Mucosa of stomach (tissue), 1 donor: Measurements from ENCODE around the gene CACNG1.

Experiments
- H3K27me3 ChIP-seq: one replicate; pipeline ENCODE4 v1.7.0; 2013; ENCODE audit warnings: mild to moderate bottlenecking, low read length; ENCODE audit not compliant: control insufficient read depth, insufficient read depth
- H3K36me3 ChIP-seq: one replicate; pipeline ENCODE4 v1.7.0; 2013; ENCODE audit warnings: low read length; ENCODE audit not compliant: control insufficient read depth, insufficient read depth
- H3K4me1 ChIP-seq: one replicate; pipeline ENCODE4 v1.7.0; 2013; ENCODE audit warnings: mild to moderate bottlenecking, low read length; ENCODE audit not compliant: control insufficient read depth, insufficient read depth
- H3K4me3 ChIP-seq: one replicate; pipeline ENCODE4 v1.7.0; 2013; ENCODE audit warnings: low read length
- H3K9ac ChIP-seq: one replicate; pipeline ENCODE4 v1.7.0; 2013; ENCODE audit warnings: mild to moderate bottlenecking, low read length, moderate library complexity
- H3K9me3 ChIP-seq: one replicate; pipeline ENCODE4 v1.7.0; 2013; ENCODE audit warnings: mild to moderate bottlenecking, low read length, moderate library complexity; ENCODE audit not compliant: control insufficient read depth
- donor health status: Pancreatic carcinoma.

Gene CACNG1

GRCh38 chr17:67016039-67016762, 28.2 kb upstream of the CACNG1 start:
- no peak overlapping the region for H3K9ac ChIP-seq
- no peak overlapping the region for H3K4me3 ChIP-seq
- no peaks in the 10 kb centered on the region for H3K9me3 ChIP-seq
- H3K27me3 ChIP-seq = no peaks in the 10 kb centered on the region
- peaks cover 21% of the 10 kb centered on the region for H3K4me1 ChIP-seq
- H3K36me3 ChIP-seq = no peaks in the 10 kb centered on the region

GRCh38 chr17:67017910-67018309, 26.4 kb upstream of the CACNG1 start:
- H3K9ac ChIP-seq = no peak overlapping the region
- no peaks in the 10 kb centered on the region for H3K36me3 ChIP-seq
- H3K4me3 ChIP-seq = no peak overlapping the region
- H3K4me1 ChIP-seq = peaks cover 21% of the 10 kb centered on the region
- H3K9me3 ChIP-seq = no peaks in the 10 kb centered on the region
- no peaks in the 10 kb centered on the region for H3K27me3 ChIP-seq

GRCh38 chr17:67018471-67019434, 25.6 kb upstream of the CACNG1 start:
- Histone ChIP-seq H3K4me1 (peaks cover 21% of the 10 kb centered on the region), H3K27me3 (no peaks in the 10 kb centered on the region), H3K9me3 (no peaks in the 10 kb centered on the region), H3K36me3 (no peaks in the 10 kb centered on the region), H3K4me3 (no peak overlapping the region), H3K9ac (no peak overlapping the region)

DNA sequence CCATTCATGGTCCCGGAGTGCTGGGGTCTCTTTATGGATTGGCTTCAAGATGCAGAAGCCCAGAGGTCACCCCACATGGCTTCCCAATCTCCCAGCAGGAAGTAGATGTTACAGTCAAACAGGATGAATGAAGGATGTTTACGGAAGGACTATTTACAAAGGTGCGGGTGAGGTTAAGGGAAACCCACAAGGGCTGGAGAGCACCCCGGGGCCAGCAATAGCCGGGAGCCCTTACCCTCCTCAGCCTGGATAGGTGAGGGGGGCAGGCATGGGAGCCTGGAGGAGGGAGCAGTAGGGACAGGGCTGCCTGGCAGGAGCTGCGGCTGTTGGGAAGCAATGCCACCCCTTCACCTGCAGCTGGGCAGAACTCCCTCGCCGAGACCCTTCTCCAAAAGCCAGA, 24.5 kb upstream of the CACNG1 start:
- H3K4me3 ChIP-seq = no peak overlapping the region
- peaks cover 25% of the 10 kb centered on the region for H3K4me1 ChIP-seq
- H3K9me3 ChIP-seq = no peaks in the 10 kb centered on the region
- H3K27me3 ChIP-seq = no peaks in the 10 kb centered on the region
- H3K36me3 ChIP-seq = no peaks in the 10 kb centered on the region
- no peak overlapping the region for H3K9ac ChIP-seq

DNA sequence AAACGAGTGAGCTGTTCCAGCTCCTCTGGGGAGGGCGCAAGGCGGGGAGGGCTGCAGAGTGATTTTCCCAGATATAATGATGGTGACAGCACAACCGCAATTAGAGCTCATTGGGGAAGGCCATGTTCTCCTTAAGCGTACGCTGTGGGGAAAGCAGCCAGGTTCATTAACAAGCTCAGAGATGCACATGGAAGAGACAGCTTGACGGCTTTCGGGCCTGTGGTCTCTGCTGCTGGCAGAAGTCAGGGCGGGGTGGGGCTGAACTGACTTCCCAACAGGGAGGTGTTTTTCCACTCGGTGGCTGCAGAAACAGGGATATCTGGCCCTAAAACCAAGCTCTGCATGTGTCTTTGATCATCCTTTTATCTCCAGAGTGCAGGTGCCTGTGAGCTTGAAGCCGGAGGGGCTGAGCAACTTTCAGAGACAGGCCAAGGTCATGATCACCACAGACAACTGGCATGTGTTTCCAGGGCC, 24.0 kb upstream of the CACNG1 start:
- Histone ChIP-seq H3K27me3 (no peaks in the 10 kb centered on the region), H3K9me3 (no peaks in the 10 kb centered on the region), H3K36me3 (no peaks in the 10 kb centered on the region), H3K4me3 (no peak overlapping the region), H3K4me1 (peaks cover 31% of the 10 kb centered on the region), H3K9ac (no peak overlapping the region)

GRCh38 chr17:67021196-67021595, 23.2 kb upstream of the CACNG1 start:
- no peaks in the 10 kb centered on the region for H3K36me3 ChIP-seq
- H3K4me1 ChIP-seq = peaks cover 39% of the 10 kb centered on the region
- H3K27me3 ChIP-seq = no peaks in the 10 kb centered on the region
- no peak overlapping the region for H3K4me3 ChIP-seq
- no peaks in the 10 kb centered on the region for H3K9me3 ChIP-seq
- no peak overlapping the region for H3K9ac ChIP-seq

- Histone ChIP-seq H3K27me3 (no peaks in the 10 kb centered on the region), H3K4me3 (no peak overlapping the region), H3K9me3 (no peaks in the 10 kb centered on the region), H3K4me1 (peaks cover 46% of the 10 kb centered on the region), H3K36me3 (no peaks in the 10 kb centered on the region), H3K9ac (no peak overlapping the region)
Observed at GRCh38 chr17:67021743-67022450, 22.5 kb upstream of the CACNG1 start.

DNA sequence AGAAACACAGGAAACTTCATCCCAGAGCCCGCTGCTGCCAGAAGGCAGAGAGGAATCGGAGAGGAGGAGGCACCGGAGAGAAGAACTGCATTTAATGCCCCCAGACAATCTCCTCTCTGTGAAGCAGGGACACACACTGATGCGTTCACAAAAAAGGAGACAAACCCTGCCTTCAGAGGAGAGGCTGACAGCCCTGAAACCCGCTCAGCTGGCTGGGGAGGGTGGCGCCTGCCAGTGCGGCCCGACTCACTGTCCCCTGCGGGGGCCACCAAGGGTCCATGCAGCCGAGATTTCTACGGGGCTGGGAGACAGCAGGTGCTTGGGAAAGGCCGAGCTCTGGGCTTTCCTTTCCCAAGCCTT, 21.9 kb upstream of the CACNG1 start:
- Histone ChIP-seq H3K9me3 (no peaks in the 10 kb centered on the region), H3K4me3 (no peak overlapping the region), H3K27me3 (no peaks in the 10 kb centered on the region), H3K36me3 (no peaks in the 10 kb centered on the region), H3K9ac (no peak overlapping the region), H3K4me1 (peaks cover 52% of the 10 kb centered on the region)

DNA sequence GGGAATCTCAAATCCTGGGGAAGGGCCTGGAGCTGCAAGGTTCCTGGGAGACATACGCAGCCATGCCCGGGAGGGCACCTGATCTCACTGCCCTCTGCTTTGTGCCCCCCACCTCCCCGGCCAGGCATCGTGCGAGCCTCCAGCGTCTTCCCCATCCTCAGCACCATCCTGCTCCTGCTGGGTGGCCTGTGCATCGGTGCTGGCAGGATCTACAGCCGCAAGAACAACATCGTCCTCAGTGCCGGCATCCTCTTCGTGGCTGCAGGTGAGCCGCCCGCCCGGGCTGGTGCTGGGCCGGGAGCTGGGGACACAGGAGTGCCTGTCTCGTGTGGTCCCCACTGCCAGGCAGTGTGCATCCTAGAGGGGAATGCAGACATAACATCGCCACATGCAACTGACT, 19.6 kb upstream of the CACNG1 start:
- Histone ChIP-seq H3K4me1 (peaks cover 35% of the 10 kb centered on the region), H3K27me3 (no peaks in the 10 kb centered on the region), H3K9me3 (no peaks in the 10 kb centered on the region), H3K4me3 (no peak overlapping the region), H3K36me3 (no peaks in the 10 kb centered on the region), H3K9ac (no peak overlapping the region)

DNA sequence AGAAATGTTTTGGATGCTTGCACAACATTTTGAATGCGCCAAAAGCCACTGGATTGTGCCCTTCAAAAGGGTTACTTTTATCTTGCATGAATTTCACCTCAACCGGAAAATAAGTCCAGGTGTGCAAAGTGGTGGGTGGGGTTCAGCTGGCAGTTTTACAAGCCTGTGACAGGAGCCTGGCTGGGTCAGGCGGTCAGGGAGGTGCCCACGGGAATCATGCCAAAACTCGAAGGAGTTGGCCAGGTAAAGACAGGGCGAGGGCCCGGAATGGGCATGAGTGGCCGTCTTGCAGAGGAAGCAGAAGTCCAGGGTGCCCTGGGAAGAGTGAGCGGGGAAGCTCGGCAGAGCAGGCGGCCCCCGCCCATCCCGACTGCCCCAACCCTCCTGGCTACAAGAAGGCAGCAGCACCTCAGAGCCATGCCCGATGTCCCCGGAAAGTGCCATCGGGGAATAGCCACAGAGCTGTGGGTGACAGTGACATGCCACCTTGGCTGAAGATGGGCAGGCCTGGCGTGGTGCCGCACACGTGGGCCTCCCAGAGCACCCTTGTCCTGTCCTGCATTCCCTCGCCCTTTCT, 19.1 kb upstream of the CACNG1 start:
- Histone ChIP-seq H3K4me3 (no peak overlapping the region), H3K27me3 (no peaks in the 10 kb centered on the region), H3K36me3 (no peaks in the 10 kb centered on the region), H3K4me1 (peaks cover 31% of the 10 kb centered on the region), H3K9me3 (no peaks in the 10 kb centered on the region), H3K9ac (no peak overlapping the region)

DNA sequence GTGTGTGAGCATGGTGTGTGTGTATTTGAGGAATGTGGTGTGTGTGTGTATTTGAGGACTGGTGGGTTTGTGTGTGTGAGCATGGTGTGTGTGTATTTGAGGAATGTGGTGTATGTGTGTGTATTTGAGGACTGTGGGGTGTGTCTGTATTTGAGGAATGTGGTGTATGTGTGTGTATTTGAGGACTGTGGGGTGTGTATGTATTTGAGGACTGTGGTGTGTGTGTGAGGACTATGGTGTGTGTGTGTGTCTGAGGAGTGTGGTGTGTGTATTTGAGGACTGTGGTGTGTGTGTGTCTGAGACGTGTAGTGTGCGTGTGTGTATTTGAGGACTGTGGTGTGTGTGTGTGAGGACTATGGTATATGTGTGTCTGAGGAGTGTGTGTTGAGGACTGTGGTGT, 18.0 kb upstream of the CACNG1 start:
- no peaks in the 10 kb centered on the region for H3K9me3 ChIP-seq
- H3K4me1 ChIP-seq = peaks cover 31% of the 10 kb centered on the region
- H3K27me3 ChIP-seq = no peaks in the 10 kb centered on the region
- no peak overlapping the region for H3K9ac ChIP-seq
- H3K36me3 ChIP-seq = no peaks in the 10 kb centered on the region
- no peak overlapping the region for H3K4me3 ChIP-seq
